ENCODE measurements around the gene LAMA4.

LAMA4 gene

DNA sequence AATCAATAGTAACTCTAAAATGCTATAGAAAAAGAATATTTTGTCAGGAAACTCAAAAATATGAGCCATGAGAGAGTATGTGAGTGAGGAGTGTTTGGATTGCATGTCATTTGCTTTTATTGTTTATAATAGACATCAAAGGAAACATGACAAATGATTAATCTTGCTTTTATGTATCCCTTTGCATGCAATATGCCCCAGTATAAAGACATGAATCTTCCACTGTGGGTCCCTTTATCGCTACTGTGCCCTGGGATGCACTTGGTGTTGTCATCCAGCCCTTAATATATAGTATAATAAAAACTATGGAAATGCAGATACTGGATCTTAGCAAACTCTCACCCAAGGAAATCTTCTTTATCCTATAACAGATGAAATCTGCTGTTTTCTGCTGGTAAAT lies 77.3 kb downstream of the LAMA4 start:
- Mint-ChIP-seq H3K27me3 (peaks cover 35 to 56% of the 10 kb centered on the region in 2 donors), H3K4me1 (ENCODE audit: low read depth in 2 of 2) (no peaks in the 10 kb centered on the region), H3K36me3 (ENCODE audit: insufficient read depth) (no peaks in the 10 kb centered on the region), H3K27ac (no peak overlapping the region), H3K9me3 (no peaks in the 10 kb centered on the region), H3K4me3 (no peak overlapping the region)
- DNase-seq (no peak), ATAC-seq (replicated peaks) (no peak)

DNA sequence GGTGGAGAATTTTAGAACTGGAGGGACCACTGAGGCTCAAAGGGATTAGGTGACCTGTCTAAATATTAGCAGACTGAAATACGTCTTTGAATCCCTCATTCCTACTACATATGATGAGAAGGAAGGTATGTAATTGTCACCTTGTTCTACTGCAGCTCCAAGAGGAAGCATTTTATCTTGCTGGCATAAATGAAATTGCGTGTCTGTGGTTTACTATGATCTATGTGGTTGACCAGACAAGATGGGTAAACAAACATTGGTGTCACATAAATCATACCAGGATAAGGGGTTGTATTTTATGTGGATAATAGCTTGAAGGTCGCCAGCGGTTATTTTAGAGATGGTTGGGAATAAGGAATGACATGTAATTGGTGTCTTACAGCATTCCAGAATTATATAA lies 78.2 kb downstream of the LAMA4 start:
- no peak for DNase-seq
- Mint-ChIP-seq H3K4me1 (ENCODE audit: low read depth in 2 of 2) (no peaks in the 10 kb centered on the region), H3K4me3 (no peak overlapping the region), H3K27ac (no peak overlapping the region), H3K36me3 (ENCODE audit: insufficient read depth) (no peaks in the 10 kb centered on the region), H3K27me3 (peaks cover 36 to 56% of the 10 kb centered on the region in 2 donors), H3K9me3 (no peaks in the 10 kb centered on the region)
- no peak for ATAC-seq (replicated peaks)

DNA sequence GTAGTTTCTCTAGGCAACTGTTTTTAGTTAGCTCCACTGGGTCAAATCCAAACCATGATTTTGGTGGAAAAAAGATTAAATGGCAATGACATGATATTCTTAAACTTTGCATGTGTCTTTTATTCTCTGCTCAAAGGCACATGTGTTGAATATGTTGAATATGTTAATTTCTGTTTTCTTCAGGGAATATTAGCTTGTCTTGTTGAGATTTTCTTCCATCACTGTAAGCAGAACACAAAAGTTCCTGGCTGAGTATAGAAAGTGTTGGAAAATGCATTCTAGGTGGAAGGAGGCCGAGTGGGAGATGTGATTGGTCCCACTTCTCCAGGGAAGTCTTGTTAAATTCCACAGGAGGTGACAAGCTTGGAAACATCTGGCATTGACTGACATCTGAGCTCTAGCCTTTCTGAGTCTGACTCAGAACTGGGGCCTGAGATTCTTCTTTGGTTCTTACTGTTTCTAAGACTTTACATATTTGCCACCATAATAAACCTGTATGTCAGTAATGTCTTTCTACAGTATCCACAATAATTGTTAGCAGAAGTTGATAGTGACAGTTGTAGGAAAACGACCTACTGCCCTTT lies 81.1 kb downstream of the LAMA4 start:
- DNase-seq (no peak), ATAC-seq (replicated peaks) (no peak)
- H3K4me3 Mint-ChIP-seq = no peak overlapping the region
- no peaks in the 10 kb centered on the region for H3K9me3 Mint-ChIP-seq
- H3K27ac Mint-ChIP-seq = no peak overlapping the region
- peaks cover 41 to 53% of the 10 kb centered on the region in 2 donors for H3K27me3 Mint-ChIP-seq
- H3K4me1 Mint-ChIP-seq (ENCODE audit: low read depth in 2 of 2) = no peaks in the 10 kb centered on the region
- no peaks in the 10 kb centered on the region for H3K36me3 Mint-ChIP-seq (ENCODE audit: insufficient read depth)

GRCh38 chr6:112172540-112172939 lies 81.8 kb downstream of the LAMA4 start:
- H3K4me1 Mint-ChIP-seq (ENCODE audit: low read depth in 2 of 2) = no peaks in the 10 kb centered on the region

DNA sequence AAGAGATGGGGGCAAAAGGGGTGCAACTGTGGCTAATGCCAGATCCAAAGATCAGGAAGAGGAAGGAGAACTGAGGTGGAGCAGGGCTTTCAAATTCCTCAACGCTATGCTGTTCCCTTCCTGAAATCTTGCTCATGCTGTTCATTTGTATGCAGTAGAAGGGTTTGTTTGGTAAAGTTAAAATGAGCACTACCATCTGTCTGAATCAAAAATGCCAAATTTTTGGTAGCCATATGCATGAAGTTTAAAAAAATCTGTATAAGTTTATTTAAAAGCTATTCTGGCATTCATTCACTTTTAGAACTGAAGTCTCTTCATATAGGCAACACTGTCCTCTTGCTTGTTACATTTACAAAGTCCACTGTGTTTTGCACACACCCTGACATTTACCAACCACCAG lies 84.8 kb downstream of the LAMA4 start:
- DNase-seq = no peak
- Mint-ChIP-seq H3K4me3 (no peak overlapping the region), H3K4me1 (ENCODE audit: low read depth in 2 of 2) (no peaks in the 10 kb centered on the region), H3K27ac (no peak overlapping the region), H3K27me3 (peaks cover 44 to 47% of the 10 kb centered on the region in 2 donors), H3K9me3 (no peaks in the 10 kb centered on the region), H3K36me3 (ENCODE audit: insufficient read depth) (no peaks in the 10 kb centered on the region)
- ATAC-seq (replicated peaks) = no peak

More at GRCh38 chr6:112172540-112172939, 81.8 kb downstream of the LAMA4 start:
- no peak overlapping the region for H3K4me3 Mint-ChIP-seq
- no peaks in the 10 kb centered on the region for H3K9me3 Mint-ChIP-seq
- H3K36me3 Mint-ChIP-seq (ENCODE audit: insufficient read depth) = no peaks in the 10 kb centered on the region
- no peak for ATAC-seq (replicated peaks)
- DNase-seq = no peak
- H3K27ac Mint-ChIP-seq = no peak overlapping the region
- peaks cover 40 to 48% of the 10 kb centered on the region in 2 donors for H3K27me3 Mint-ChIP-seq

- Mint-ChIP-seq H3K27ac (peak overlapping the region in 1 of 2 donors; percentile 15), H3K4me3 (peak overlapping the region; percentile 33 to 46), H3K27me3 (peaks cover 63 to 64% of the 10 kb centered on the region in 2 donors)
These were observed 90.8 kb downstream of the LAMA4 start for GRCh38 chr6:112163295-112164257.

GRCh38 chr6:112160745-112161144 lies 93.6 kb downstream of the LAMA4 start:
- H3K27ac Mint-ChIP-seq = no peak overlapping the region
- DNase-seq (no peak), ATAC-seq (replicated peaks) (no peak)
- no peaks in the 10 kb centered on the region for H3K36me3 Mint-ChIP-seq (ENCODE audit: insufficient read depth)
- H3K27me3 Mint-ChIP-seq = peaks cover 57 to 66% of the 10 kb centered on the region in 2 donors
- no peaks in the 10 kb centered on the region for H3K9me3 Mint-ChIP-seq
- peaks cover 6 to 7% of the 10 kb centered on the region in 2 donors for H3K4me1 Mint-ChIP-seq (ENCODE audit: low read depth in 2 of 2)
- H3K4me3 Mint-ChIP-seq = no peak overlapping the region

More at GRCh38 chr6:112163295-112164257, 90.8 kb downstream of the LAMA4 start:
- DNase-seq = peak; percentile 72 to 79 (median 76)
- Mint-ChIP-seq H3K36me3 (ENCODE audit: insufficient read depth) (no peaks in the 10 kb centered on the region), H3K9me3 (no peaks in the 10 kb centered on the region), H3K4me1 (ENCODE audit: low read depth in 2 of 2) (peaks cover 6 to 7% of the 10 kb centered on the region in 2 donors)
- ATAC-seq (replicated peaks) = peak; percentile 96

- H3K4me1 Mint-ChIP-seq (ENCODE audit: low read depth in 2 of 2) = no peaks in the 10 kb centered on the region
- no peak overlapping the region for H3K27ac Mint-ChIP-seq
- ATAC-seq (replicated peaks) (no peak), DNase-seq (no peak)
- peaks cover 53 to 69% of the 10 kb centered on the region in 2 donors for H3K27me3 Mint-ChIP-seq
- no peaks in the 10 kb centered on the region for H3K9me3 Mint-ChIP-seq
- no peaks in the 10 kb centered on the region for H3K36me3 Mint-ChIP-seq (ENCODE audit: insufficient read depth)
- H3K4me3 Mint-ChIP-seq = no peak overlapping the region
These were observed 97.7 kb downstream of the LAMA4 start for GRCh38 chr6:112156668-112157067.

DNA sequence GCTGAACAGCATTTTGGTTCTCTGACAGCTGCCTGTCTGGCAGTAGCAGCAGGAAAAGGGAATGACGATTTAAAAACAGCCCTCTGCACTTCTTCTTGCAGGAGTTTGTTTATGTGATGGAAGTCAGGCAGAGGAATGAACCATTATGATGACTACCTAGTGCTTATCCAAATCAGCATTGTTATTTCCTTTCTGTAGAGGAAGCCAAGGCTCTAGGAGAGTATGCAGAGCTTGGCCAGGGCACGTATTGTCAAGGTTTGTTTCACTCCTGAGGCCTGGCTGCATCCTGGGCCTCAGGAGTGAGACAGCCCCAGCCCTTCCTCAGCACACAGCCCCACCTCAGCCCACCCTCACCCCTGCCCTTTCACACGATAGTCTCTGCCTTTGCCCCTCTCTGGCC lies 98.5 kb downstream of the LAMA4 start:
- Mint-ChIP-seq H3K4me1 (ENCODE audit: low read depth in 2 of 2) (no peaks in the 10 kb centered on the region), H3K9me3 (no peaks in the 10 kb centered on the region), H3K4me3 (no peak overlapping the region), H3K36me3 (ENCODE audit: insufficient read depth) (no peaks in the 10 kb centered on the region), H3K27ac (no peak overlapping the region), H3K27me3 (peaks cover 47 to 61% of the 10 kb centered on the region in 2 donors)
- ATAC-seq (replicated peaks) (no peak), DNase-seq (no peak)

GRCh38 chr6:112154711-112155110 lies 99.7 kb downstream of the LAMA4 start:
- H3K36me3 Mint-ChIP-seq (ENCODE audit: insufficient read depth) = no peaks in the 10 kb centered on the region

GRCh38 chr6:112153926-112154607 lies 100.3 kb downstream of the LAMA4 start:
- H3K4me3 Mint-ChIP-seq = no peak overlapping the region
- H3K9me3 Mint-ChIP-seq = no peaks in the 10 kb centered on the region
- ATAC-seq (replicated peaks) = no peak
- H3K4me1 Mint-ChIP-seq (ENCODE audit: low read depth in 2 of 2) = peaks cover 2 to 4% of the 10 kb centered on the region in 2 donors
- H3K36me3 Mint-ChIP-seq (ENCODE audit: insufficient read depth) = no peaks in the 10 kb centered on the region
- DNase-seq = no peak
- H3K27me3 Mint-ChIP-seq = peaks cover 28 to 58% of the 10 kb centered on the region in 2 donors
- H3K27ac Mint-ChIP-seq = no peak overlapping the region

More at GRCh38 chr6:112154711-112155110, 99.7 kb downstream of the LAMA4 start:
- peaks cover 2 to 4% of the 10 kb centered on the region in 2 donors for H3K4me1 Mint-ChIP-seq (ENCODE audit: low read depth in 2 of 2)
- no peak overlapping the region for H3K4me3 Mint-ChIP-seq
- no peaks in the 10 kb centered on the region for H3K9me3 Mint-ChIP-seq
- no peak for DNase-seq
- H3K27ac Mint-ChIP-seq = no peak overlapping the region
- ATAC-seq (replicated peaks) = no peak
- H3K27me3 Mint-ChIP-seq = peaks cover 35 to 60% of the 10 kb centered on the region in 2 donors

GRCh38 chr6:112150363-112150762 lies 104.0 kb downstream of the LAMA4 start:
- ATAC-seq (replicated peaks) (no peak), DNase-seq (no peak)
- no peaks in the 10 kb centered on the region for H3K36me3 Mint-ChIP-seq (ENCODE audit: insufficient read depth)
- H3K4me3 Mint-ChIP-seq = no peak overlapping the region
- no peaks in the 10 kb centered on the region for H3K9me3 Mint-ChIP-seq
- peaks cover 29 to 41% of the 10 kb centered on the region in 2 donors for H3K27me3 Mint-ChIP-seq
- no peak overlapping the region for H3K27ac Mint-ChIP-seq
- H3K4me1 Mint-ChIP-seq (ENCODE audit: low read depth in 2 of 2) = peaks cover 2 to 4% of the 10 kb centered on the region in 2 donors

- peaks cover 35 to 45% of the 10 kb centered on the region in 2 donors for H3K27me3 Mint-ChIP-seq
- peaks cover 2 to 4% of the 10 kb centered on the region in 2 donors for H3K4me1 Mint-ChIP-seq (ENCODE audit: low read depth in 2 of 2)
- H3K4me3 Mint-ChIP-seq = no peak overlapping the region
- no peaks in the 10 kb centered on the region for H3K9me3 Mint-ChIP-seq
- H3K36me3 Mint-ChIP-seq (ENCODE audit: insufficient read depth) = no peaks in the 10 kb centered on the region
- DNase-seq (no peak), ATAC-seq (replicated peaks) (no peak)
- H3K27ac Mint-ChIP-seq = no peak overlapping the region
These were observed 104.6 kb downstream of the LAMA4 start for GRCh38 chr6:112149719-112150263.
